Osteoblast (primary cell): ENCODE results near the gene GLI3. TPM values are rescaled to one million over a fixed set of nuclear protein-coding genes. Genes with fewer than 3 reads are reported as not detected.

Experiments
- DNase-seq: peaks from one replicate; pipeline ENCODE4 v3.0.0; 2011; ENCODE audit warnings: low spot score, mixed read lengths; ENCODE audit not compliant: insufficient read length; ENCODE audit errors: missing footprints
- H2AFZ ChIP-seq: 2 replicates; pipeline ENCODE4 v1.6.0; 2011; ENCODE audit warnings: mild to moderate bottlenecking, low read length
- H3K27ac ChIP-seq: 2 replicates; pipeline ENCODE4 v1.5.1; 2011; ENCODE audit warnings: mild to moderate bottlenecking, low read depth, low read length, moderate library complexity
- H3K27me3 ChIP-seq: 2 replicates; pipeline ENCODE4 v1.6.0; 2012; ENCODE audit warnings: mild to moderate bottlenecking, control low read depth, inconsistent platforms, low read length, moderate library complexity; ENCODE audit not compliant: insufficient read depth
- H3K36me3 ChIP-seq: 2 replicates; pipeline ENCODE4 v1.5.1; 2011; ENCODE audit warnings: mild to moderate bottlenecking, low read length, control low read depth, moderate library complexity; ENCODE audit not compliant: insufficient read depth
- H3K4me1 ChIP-seq: 2 replicates; pipeline ENCODE4 v1.5.1; 2011; ENCODE audit warnings: mild to moderate bottlenecking, low read length, control low read depth, moderate library complexity; ENCODE audit not compliant: insufficient read depth
- H3K4me2 ChIP-seq: 2 replicates; pipeline ENCODE4 v1.6.0; 2011; ENCODE audit warnings: mild to moderate bottlenecking, low read length; ENCODE audit not compliant: insufficient read depth
- H3K4me3 ChIP-seq: fragments of 200-600 bp; sonication (generic); 3 replicates; pipeline ENCODE4 v1.5.1; 2012; ENCODE audit warnings: mild to moderate bottlenecking, low read length, inconsistent platforms; ENCODE audit not compliant: insufficient read depth
- H3K79me2 ChIP-seq: 2 replicates; pipeline ENCODE4 v1.6.0; 2012; ENCODE audit warnings: mild to moderate bottlenecking, low read length, control low read depth, inconsistent platforms; ENCODE audit not compliant: insufficient read depth
- H3K9me3 ChIP-seq: 2 replicates; pipeline ENCODE4 v1.5.1; 2011; ENCODE audit warnings: low read depth, low read length, control low read depth
- H4K20me1 ChIP-seq: 2 replicates; pipeline ENCODE4 v1.6.0; 2012; ENCODE audit warnings: mild to moderate bottlenecking, low read length, control low read depth; ENCODE audit not compliant: insufficient read depth
- CTCF ChIP-seq: IDR thresholded peaks from 2 replicates; pipeline ENCODE4 v1.5.1; 2011; ENCODE audit warnings: mild to moderate bottlenecking, low read depth, low read length, moderate library complexity; ENCODE audit errors: extremely low read depth
- small RNA-seq: library from RNA; depleted of rRNA; stranded (forward); fragments of <200 nt; gene quantifications from one replicate; pipeline ENCODE3, GENCODE V24; 2012
- total RNA-seq: library from RNA; depleted of rRNA; stranded (reverse); fragments of >200 nt; gene quantifications from 2 replicates; pipeline ENCODE4 v1.2.3, GENCODE V29; 2012

The GLI3 gene
- total RNA-seq, 1 donor: 11.9 TPM

GRCh38 chr7:41915871-41916270, 321.1 kb downstream of the GLI3 start:
- TF ChIP-seq CTCF: no peak
- Histone ChIP-seq H3K79me2 (peaks cover 4% of the 10 kb centered on the region), H4K20me1 (no peaks in the 10 kb centered on the region), H3K4me1 (peaks cover 72% of the 10 kb centered on the region), H3K36me3 (no peaks in the 10 kb centered on the region), H3K9me3 (no peaks in the 10 kb centered on the region), H3K27me3 (no peaks in the 10 kb centered on the region), H2AFZ (no peak overlapping the region), H3K4me2 (no peak overlapping the region), H3K4me3 (no peak overlapping the region), H3K27ac (peak overlapping the region; percentile 100)
- no peak for DNase-seq

- H3K36me3 ChIP-seq: no peaks in the 10 kb centered on the region
- peak overlapping the region; percentile 63 for H3K4me2 ChIP-seq
- H3K4me3 ChIP-seq: peak overlapping the region; percentile 12
- H3K9me3 ChIP-seq: no peaks in the 10 kb centered on the region
- peak overlapping the region; percentile 100 for H3K27ac ChIP-seq
- peaks cover 2% of the 10 kb centered on the region for H3K79me2 ChIP-seq
- H3K4me1 ChIP-seq: peaks cover 66% of the 10 kb centered on the region
- TF ChIP-seq CTCF: no peak
- H3K27me3 ChIP-seq: no peaks in the 10 kb centered on the region
- no peak for DNase-seq
- H2AFZ ChIP-seq: no peak overlapping the region
- H4K20me1 ChIP-seq: no peaks in the 10 kb centered on the region
These were observed 324.0 kb downstream of the GLI3 start for GRCh38 chr7:41912851-41913567.

- no peak for DNase-seq
- H2AFZ ChIP-seq: no peak overlapping the region
- H3K79me2 ChIP-seq: no peaks in the 10 kb centered on the region
- H4K20me1 ChIP-seq: no peaks in the 10 kb centered on the region
- H3K4me1 ChIP-seq: peaks cover 61% of the 10 kb centered on the region
- H3K27me3 ChIP-seq: no peaks in the 10 kb centered on the region
- no peaks in the 10 kb centered on the region for H3K9me3 ChIP-seq
- H3K36me3 ChIP-seq: no peaks in the 10 kb centered on the region
- no peak for TF ChIP-seq CTCF
- H3K4me2 ChIP-seq: peak overlapping the region; percentile 63
- H3K27ac ChIP-seq: peak overlapping the region; percentile 100
- peak overlapping the region; percentile 12 for H3K4me3 ChIP-seq
These were observed 324.6 kb downstream of the GLI3 start for GRCh38 chr7:41912426-41912825.

GRCh38 chr7:41911792-41912191, 325.2 kb downstream of the GLI3 start:
- peak overlapping the region; percentile 100 for H3K27ac ChIP-seq
- no peaks in the 10 kb centered on the region for H3K79me2 ChIP-seq
- no peak for TF ChIP-seq CTCF
- no peak overlapping the region for H2AFZ ChIP-seq
- H3K9me3 ChIP-seq: no peaks in the 10 kb centered on the region
- no peak overlapping the region for H3K4me3 ChIP-seq
- peaks cover 58% of the 10 kb centered on the region for H3K4me1 ChIP-seq
- peak; percentile 29 for DNase-seq
- H3K27me3 ChIP-seq: no peaks in the 10 kb centered on the region
- no peaks in the 10 kb centered on the region for H4K20me1 ChIP-seq
- H3K4me2 ChIP-seq: peak overlapping the region; percentile 63
- no peaks in the 10 kb centered on the region for H3K36me3 ChIP-seq

Small RNAs within 50 kb of the gene (small RNA-seq; reads per million reads assigned to genes)
- gene HMGN2P30: not detected
